ENCODE results near the gene NSFL1C. TPM values are rescaled to one million over a fixed set of nuclear protein-coding genes. Genes with fewer than 3 reads are reported as not detected.

Gene NSFL1C
- total and polyA plus RNA-seq, 2 experiments from 2014 or later = 22.2 to 84.2 TPM

GRCh38 chr20:1490643-1491195 lies 24.1 kb upstream of the NSFL1C start:
- no peak for DNase-seq
- peaks cover 10% of the 10 kb centered on the region for H3K4me1 ChIP-seq (ENCODE audit: insufficient read depth)
- in situ Hi-C loops (cut with MboI) = no loop called here
- H3K36me3 ChIP-seq (ENCODE audit: low read depth) = no peaks in the 10 kb centered on the region
- H3K79me2 ChIP-seq (ENCODE audit: insufficient read depth) = no peaks in the 10 kb centered on the region
- no peaks in the 10 kb centered on the region for H3K9me2 ChIP-seq (ENCODE audit: insufficient read depth)
- H3K4me2 ChIP-seq (ENCODE audit: unreplicated experiment) = no peak overlapping the region
- no peaks in the 10 kb centered on the region for H4K20me1 ChIP-seq (ENCODE audit: insufficient read depth)
- no peak overlapping the region for H3K27ac ChIP-seq
- H3K4me3 ChIP-seq = no peak overlapping the region
- H3K9me3 ChIP-seq (ENCODE audit: low read depth) = no peaks in the 10 kb centered on the region
- H3K27me3 ChIP-seq (replicated peaks; ENCODE audit: insufficient read depth) = peaks cover 41% of the 10 kb centered on the region
- TF ChIP-seq EZH2phosphoT487 (IDR thresholded peaks at IDR 0.05; ENCODE audit: insufficient read depth, low read depth) (no peak), EZH2 (IDR thresholded peaks at IDR 0.05; ENCODE audit: insufficient read depth, poor library complexity, severe bottlenecking) (no peak)
- H3K9ac ChIP-seq = no peak overlapping the region
- peaks cover 6% of the 10 kb centered on the region for H3F3A ChIP-seq (ENCODE audit: insufficient read depth)
- no peak overlapping the region for H2AFZ ChIP-seq
- WGBS, 2 experiments (ENCODE audit: low coverage in 1 of 2, low lambda C conversion rate in 2 of 2, missing lambda C conversion rate in 2 of 2) = 60 to 64% methylated on average over 9 of the region's 9 CpGs

GRCh38 chr20:1489764-1490436 lies 23.3 kb upstream of the NSFL1C start:
- Histone ChIP-seq H3F3A (ENCODE audit: insufficient read depth) (peaks cover 6% of the 10 kb centered on the region), H3K36me3 (ENCODE audit: low read depth) (no peaks in the 10 kb centered on the region), H4K20me1 (ENCODE audit: insufficient read depth) (no peaks in the 10 kb centered on the region), H3K9me3 (ENCODE audit: low read depth) (no peaks in the 10 kb centered on the region), H3K79me2 (ENCODE audit: insufficient read depth) (no peaks in the 10 kb centered on the region), H3K4me3 (no peak overlapping the region), H3K27ac (peak overlapping the region; percentile 50), H3K27me3 (replicated peaks; ENCODE audit: insufficient read depth) (peaks cover 33% of the 10 kb centered on the region), H3K9ac (no peak overlapping the region), H3K4me2 (ENCODE audit: unreplicated experiment) (no peak overlapping the region), H3K4me1 (ENCODE audit: insufficient read depth) (peaks cover 11% of the 10 kb centered on the region), H3K9me2 (ENCODE audit: insufficient read depth) (no peaks in the 10 kb centered on the region), H2AFZ (no peak overlapping the region)
- in situ Hi-C loops (cut with MboI) = no loop called here
- DNase-seq = peak; percentile 93
- TF ChIP-seq EZH2 (IDR thresholded peaks at IDR 0.05; ENCODE audit: insufficient read depth, poor library complexity, severe bottlenecking) (no peak), EZH2phosphoT487 (IDR thresholded peaks at IDR 0.05; ENCODE audit: insufficient read depth, low read depth) (no peak)
- 36 to 41% methylated on average over 6 of the region's 6 CpGs for WGBS, 2 experiments (ENCODE audit: low coverage in 1 of 2, low lambda C conversion rate in 2 of 2, missing lambda C conversion rate in 2 of 2)

- 26 to 29% methylated on average over 2 of the region's 2 CpGs for WGBS, 2 experiments (ENCODE audit: low coverage in 1 of 2, low lambda C conversion rate in 2 of 2, missing lambda C conversion rate in 2 of 2)
Observed at GRCh38 chr20:1489325-1489724, 22.7 kb upstream of the NSFL1C start.

GRCh38 chr20:1486566-1486965 lies 19.9 kb upstream of the NSFL1C start:
- H2AFZ ChIP-seq = no peak overlapping the region
- H3K9me3 ChIP-seq (ENCODE audit: low read depth) = no peaks in the 10 kb centered on the region
- no peaks in the 10 kb centered on the region for H4K20me1 ChIP-seq (ENCODE audit: insufficient read depth)
- H3K27ac ChIP-seq = no peak overlapping the region
- in situ Hi-C loops (cut with MboI) = no loop called here
- DNase-seq = no peak
- 0 out of 2 replicates have a peak, but pooled peaks cover 11% of the 10 kb centered on the region for H3K27me3 ChIP-seq (replicated peaks; ENCODE audit: insufficient read depth)
- H3K9me2 ChIP-seq (ENCODE audit: insufficient read depth) = no peaks in the 10 kb centered on the region
- H3K9ac ChIP-seq = no peak overlapping the region
- H3K79me2 ChIP-seq (ENCODE audit: insufficient read depth) = no peaks in the 10 kb centered on the region
- no peak overlapping the region for H3K4me2 ChIP-seq (ENCODE audit: unreplicated experiment)
- peaks cover 22% of the 10 kb centered on the region for H3K4me1 ChIP-seq (ENCODE audit: insufficient read depth)
- no peaks in the 10 kb centered on the region for H3K36me3 ChIP-seq (ENCODE audit: low read depth)
- TF ChIP-seq EZH2 (IDR thresholded peaks at IDR 0.05; ENCODE audit: insufficient read depth, poor library complexity, severe bottlenecking) = no peak
- no peak overlapping the region for H3K4me3 ChIP-seq
- peaks cover 6% of the 10 kb centered on the region for H3F3A ChIP-seq (ENCODE audit: insufficient read depth)
- 47 to 50% methylated on average over 2 of the region's 2 CpGs for WGBS, 2 experiments (ENCODE audit: low coverage in 1 of 2, low lambda C conversion rate in 2 of 2, missing lambda C conversion rate in 2 of 2)

More at GRCh38 chr20:1489325-1489724, 22.7 kb upstream of the NSFL1C start:
- Histone ChIP-seq H3K4me2 (ENCODE audit: unreplicated experiment) (no peak overlapping the region), H3K36me3 (ENCODE audit: low read depth) (no peaks in the 10 kb centered on the region), H2AFZ (no peak overlapping the region), H3K79me2 (ENCODE audit: insufficient read depth) (no peaks in the 10 kb centered on the region), H3K4me1 (ENCODE audit: insufficient read depth) (peaks cover 16% of the 10 kb centered on the region), H3K27me3 (replicated peaks; ENCODE audit: insufficient read depth) (peaks cover 27% of the 10 kb centered on the region), H4K20me1 (ENCODE audit: insufficient read depth) (no peaks in the 10 kb centered on the region), H3K4me3 (no peak overlapping the region), H3K27ac (peak overlapping the region; percentile 50), H3K9me3 (ENCODE audit: low read depth) (no peaks in the 10 kb centered on the region), H3K9me2 (ENCODE audit: insufficient read depth) (no peaks in the 10 kb centered on the region), H3F3A (ENCODE audit: insufficient read depth) (peaks cover 6% of the 10 kb centered on the region), H3K9ac (no peak overlapping the region)
- in situ Hi-C loops (cut with MboI) = no loop called here
- DNase-seq = no peak
- TF ChIP-seq EZH2phosphoT487 (IDR thresholded peaks at IDR 0.05; ENCODE audit: insufficient read depth, low read depth) (no peak), EZH2 (IDR thresholded peaks at IDR 0.05; ENCODE audit: insufficient read depth, poor library complexity, severe bottlenecking) (no peak)

All from GM23248 (cell line).